Activated T-helper 1 cell treated with anti-CD3 and anti-CD28 coated beads, Interleukin-2, amount 50 U/mL, for 16 hours (primary cell): Measurements from ENCODE around the gene CLCN7.
A peak's percentile ranks its signal among the peaks of the same experiment; 100 is the strongest.

Experiments
- DNase-seq, 2 donors: peaks; one replicate each; pipeline ENCODE4 v3.0.0-alpha.2; 2020; ENCODE audit warnings: low read depth in 1 of 2, low spot score in 1 of 2

Gene CLCN7

DNA sequence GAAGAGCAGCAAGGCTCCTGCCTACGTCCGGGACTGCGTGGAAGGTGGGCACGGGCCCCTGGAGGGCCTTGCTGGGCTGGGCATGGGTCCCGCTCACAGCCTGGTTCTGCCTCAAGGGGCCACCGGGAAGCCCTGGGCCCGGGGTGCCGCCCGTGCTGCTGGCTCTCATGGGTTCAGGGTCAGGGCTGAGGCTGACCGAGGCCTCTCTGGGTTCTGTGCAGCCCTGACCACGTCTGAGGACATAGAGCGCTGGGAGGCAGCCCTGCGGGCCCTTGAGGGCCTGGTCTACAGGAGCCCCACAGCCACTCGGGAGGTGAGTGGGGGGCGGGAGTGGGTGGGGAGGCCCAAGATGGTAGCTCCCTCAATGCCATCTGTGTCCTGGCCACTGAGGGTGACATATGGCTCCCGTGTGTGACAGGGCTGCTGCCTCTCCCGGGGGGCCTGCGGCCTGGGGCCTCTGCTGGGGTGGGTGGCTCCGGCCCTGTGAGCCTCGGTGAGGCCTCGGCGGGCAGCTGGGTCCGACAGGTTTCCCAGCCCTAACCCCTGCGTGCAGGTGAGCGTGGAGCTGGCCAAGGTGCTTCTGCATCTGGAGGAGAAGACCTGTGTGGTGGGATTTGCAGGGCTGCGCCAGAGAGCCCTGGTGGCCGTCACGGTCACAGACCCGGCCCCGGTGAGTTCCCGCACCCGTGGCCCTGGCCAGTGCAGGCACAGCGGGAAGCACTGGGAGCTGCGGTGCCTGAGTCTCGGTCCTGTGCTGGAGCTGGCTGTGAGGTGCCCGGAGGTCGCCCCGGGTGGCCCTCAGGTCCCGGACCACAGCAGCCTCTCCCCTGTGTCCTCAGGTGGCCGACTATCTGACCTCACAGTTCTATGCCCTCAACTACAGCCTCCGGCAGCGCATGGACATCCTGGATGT lies 27.5 kb upstream of the CLCN7 start:
- no peak for DNase-seq

DNA sequence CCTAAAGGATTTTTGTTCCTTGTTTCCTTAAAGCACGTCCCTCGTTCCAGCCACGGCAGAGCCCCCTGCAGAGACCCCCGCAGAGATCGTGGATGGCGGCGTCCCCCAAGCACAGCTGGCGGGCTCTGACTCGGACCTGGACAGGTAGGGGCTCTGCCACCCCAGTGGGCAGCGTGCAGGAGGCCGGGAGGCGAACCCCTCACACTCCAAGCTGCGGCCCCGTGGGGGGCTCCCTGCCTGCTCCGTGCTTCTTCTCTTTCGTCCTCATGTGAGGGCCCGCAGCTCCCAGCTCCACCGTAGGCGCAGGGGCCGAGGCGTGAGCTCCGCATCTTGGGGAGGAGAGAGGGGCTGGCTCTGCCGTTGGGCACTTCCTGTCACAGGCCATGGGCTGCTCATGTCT lies 26.8 kb upstream of the CLCN7 start:
- DNase-seq, result no peak

DNA sequence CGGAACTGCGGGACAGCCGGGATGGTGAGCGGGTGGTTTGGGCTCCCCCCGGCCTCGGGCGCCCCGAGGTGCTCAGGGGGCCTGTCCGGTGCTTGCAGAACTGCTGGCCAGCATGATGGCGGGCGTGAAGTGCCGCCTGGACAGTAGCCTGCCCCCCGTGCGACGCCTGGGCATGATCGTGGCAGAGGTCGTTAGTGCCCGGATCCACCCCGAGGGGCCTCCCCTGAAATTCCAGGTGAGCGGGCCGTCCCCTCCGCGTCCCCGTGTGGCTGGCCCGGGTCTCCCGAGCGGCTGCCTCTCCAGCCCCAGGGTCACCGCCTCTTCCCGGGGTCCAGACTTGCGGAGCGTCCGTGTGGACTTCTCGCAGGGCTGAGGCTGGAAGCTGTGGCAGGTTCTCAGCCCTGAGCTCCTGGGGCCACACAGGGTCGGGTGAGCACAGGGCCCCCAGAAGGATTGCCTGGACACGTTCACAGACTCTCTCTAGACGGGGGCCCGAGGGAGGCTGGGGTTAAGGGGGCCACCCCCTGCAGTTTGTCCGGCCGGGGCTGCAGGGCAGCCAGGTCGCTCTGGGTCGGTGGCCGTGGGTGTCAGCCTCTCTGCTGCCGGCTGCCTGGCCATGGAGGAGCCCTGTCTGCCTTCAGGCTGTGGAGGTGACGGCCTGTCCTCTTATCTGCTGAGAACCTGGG lies 25.8 kb upstream of the CLCN7 start:
- no peak for DNase-seq

DNA sequence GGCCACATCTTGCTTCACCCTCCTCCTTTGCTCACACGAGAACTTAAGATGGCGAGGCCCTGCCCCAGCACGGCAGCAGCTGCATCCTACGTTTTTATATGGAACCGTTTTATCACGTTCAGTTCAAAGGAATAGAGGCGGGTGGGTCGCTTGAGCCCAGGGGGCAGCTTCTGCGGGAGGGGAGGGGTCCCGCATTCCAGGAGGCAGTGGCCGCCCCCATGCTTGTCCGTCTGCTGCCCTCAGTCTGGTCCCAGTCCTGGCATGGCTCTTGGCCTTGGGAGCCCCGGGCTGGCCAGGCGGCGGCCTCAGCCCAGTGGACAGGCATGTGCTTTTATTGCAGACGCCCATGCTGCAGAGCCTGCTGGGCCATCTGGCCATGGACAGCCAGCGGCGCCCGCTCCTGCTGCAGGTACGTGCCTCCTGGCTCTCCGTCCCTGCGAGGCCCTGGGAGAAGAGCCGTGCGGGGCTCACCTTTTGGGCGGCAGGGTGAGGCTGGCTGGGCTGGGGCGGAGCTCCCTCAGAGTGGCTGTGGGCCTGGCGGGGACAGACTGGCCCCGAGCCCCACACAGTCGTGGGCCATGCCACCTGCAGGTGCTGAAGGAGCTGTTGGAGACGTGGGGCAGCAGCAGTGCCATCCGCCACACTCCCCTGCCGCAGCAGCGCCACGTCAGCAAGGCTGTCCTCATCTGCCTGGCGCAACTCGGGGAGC lies 25.1 kb upstream of the CLCN7 start:
- DNase-seq, result no peak

DNA sequence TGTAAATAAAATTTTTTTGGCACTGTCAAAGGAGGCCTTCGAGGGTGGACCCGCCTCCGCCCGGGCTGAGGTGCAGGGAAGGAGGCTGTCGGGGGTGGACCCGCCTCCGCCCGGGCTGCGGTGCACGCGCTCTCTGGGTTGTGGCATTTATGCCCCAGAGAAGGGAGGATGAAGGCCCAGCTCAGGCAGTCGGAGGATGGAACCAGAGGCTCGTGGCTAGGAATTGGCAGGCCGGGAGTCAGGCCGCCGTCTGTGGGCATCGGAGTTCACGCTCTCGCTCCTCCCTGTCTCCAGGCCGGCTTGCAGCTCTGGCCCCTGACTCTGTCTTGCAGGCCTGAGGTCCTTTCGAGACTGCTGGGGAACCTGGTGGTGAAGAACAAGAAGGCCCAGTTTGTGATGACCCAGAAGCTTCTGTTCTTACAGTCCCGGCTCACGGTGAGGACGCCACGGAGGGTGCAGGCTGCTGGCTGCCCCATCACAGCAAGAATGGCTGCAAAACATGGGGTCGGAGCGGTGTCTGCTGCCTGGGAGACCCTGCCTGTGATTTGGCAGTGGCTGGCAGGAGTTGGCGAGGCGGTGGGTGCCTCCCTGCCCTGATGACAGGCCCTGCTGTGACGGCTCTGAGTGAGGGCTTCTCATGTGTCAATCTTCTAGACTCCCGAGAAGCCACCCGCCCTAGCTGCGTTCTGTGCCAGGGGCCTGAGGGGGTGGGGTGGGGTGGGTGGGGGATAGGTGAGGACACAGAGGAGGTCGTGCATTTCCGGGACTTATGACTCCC lies 24.3 kb upstream of the CLCN7 start:
- no peak for DNase-seq

DNA sequence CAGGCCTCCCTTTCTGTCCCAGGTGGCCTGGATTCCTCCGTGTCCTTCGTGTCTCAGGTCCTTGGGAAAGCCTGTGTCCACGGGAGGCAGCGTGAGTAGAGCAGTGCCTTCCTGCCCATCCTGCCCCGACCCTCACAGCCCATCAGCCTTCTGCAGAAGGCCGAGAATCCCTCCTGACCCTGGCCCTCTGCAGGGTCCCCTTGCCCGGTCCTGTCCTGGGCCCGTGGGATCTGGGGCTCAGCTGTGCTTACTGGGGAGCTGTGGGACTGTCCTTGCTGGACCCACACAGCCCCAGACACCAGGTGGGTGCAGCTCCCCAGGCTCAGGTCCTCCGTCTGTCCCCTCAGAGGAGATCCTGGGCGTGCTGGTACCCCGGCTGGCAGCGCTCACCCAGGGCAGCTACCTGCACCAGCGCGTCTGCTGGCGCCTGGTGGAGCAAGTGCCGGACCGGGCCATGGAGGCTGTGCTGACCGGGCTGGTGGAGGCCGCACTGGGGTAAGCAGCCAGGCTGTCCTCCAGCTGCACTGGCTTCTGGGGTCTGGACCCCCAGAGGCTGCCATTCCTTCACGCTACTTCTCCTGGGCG lies 22.3 kb upstream of the CLCN7 start:
- DNase-seq, result no peak

DNA sequence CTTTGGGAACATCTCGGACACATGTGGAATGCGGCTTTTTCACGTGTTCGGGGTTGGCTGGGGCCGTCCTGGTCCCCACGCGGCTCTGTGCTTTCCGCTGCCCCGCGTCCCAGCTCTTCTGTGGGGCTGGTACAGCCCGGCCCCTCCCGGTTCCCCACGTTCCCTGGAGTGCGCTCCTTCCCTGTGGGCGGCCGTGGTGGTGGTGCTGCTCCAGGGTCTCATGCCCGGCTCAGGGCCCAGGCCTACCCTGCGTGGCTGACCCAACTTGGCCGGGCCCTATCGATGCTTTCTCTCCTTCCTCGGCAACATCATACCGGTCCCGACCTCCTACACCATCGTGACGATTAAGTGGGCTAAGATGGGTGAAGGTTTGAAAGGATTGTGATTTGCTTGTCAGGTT lies 21.6 kb upstream of the CLCN7 start:
- DNase-seq, result no peak

DNA sequence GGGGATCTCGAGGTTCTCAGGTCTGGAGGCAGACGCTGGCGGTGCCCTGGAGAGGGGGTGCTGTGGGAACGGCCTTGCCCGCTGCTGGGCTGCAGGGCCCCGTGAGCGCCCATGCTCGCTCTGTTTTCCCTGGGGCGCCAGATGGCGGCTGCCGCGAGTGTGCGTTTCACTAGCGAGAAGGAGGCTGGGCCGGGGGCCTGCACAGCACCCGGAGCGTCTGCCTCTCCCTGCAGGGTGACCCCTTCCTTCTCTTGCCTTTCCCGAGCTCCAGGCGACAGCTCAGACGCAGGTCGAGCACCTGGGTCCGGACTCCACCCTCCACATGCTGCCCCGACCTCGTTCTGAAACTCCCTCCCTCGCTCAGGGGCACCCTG lies 21.0 kb upstream of the CLCN7 start:
- DNase-seq, result no peak

DNA sequence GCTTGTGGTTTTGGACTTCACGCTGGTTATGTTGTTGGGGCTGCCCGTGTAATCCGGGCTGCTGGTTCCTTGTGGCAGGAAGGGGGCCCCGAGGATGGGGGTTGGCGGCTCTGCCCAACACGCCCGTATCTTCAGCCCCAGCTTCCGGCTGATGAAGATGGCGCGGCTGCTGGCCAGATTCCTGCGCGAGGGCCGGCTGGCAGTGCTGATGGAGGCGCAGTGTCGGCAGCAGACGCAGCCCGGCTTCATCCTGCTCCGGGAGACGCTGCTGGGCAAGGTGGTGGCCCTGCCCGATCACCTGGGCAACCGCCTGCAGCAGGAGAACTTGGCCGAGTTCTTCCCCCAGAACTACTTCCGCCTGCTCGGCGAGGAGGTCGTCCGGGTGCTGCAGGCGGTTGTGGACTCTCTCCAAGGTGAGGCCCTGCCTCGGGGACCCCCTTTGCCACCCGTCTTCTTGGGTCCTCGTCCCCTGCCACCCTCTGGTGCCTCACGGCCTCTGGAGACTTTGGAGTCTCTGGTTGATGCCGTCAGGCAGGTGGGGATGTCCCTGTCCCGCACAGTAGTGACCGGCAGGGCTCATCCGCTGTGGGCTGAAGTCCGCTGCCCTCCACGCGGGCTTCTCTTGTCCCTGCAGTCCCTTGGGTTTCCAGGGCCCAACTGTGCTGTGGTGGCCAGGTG lies 20.5 kb upstream of the CLCN7 start:
- DNase-seq, result no peak

DNA sequence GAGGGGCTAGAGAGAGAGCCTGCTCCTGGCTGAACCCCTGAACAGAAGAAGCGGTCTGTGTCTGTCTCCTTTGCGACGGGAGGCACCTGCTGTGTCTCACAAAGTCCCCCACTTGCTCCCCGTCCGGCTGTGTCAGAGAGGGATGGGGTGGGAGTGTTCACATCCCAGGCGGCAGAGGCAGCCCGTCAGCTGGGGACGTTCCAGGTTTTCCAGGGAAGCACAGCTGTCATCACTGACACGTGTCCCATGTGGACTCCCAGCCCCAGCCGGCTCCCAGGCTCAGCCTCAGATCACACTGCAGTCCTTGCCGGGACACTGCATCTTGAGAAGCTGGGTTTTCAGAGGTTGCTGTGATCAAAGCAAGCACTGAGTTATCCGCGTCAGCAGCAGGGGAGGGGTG lies 19.9 kb upstream of the CLCN7 start:
- no peak for DNase-seq

DNA sequence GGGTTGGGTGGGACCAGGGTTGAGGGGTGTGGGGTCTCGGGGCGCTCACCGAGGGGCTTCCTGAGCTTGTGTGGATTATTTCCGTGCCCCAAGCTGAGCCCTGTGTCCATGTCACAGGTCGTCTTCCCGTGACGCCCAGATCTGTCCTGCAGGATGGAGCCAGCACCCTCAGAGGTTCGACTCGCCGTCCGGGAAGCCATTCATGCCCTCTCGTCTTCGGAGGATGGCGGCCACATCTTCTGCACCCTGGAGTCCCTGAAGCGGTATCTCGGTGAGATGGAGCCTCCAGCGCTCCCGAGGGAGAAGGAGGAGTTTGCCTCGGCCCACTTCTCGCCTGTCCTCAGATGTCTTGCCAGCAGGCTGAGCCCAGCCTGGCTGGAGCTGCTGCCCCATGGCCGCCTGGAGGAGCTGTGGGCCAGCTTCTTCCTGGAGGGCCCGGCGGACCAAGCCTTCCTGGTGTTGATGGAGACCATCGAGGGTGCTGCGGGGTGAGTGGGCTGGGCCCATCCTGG lies 19.4 kb upstream of the CLCN7 start:
- DNase-seq, result no peak

DNA sequence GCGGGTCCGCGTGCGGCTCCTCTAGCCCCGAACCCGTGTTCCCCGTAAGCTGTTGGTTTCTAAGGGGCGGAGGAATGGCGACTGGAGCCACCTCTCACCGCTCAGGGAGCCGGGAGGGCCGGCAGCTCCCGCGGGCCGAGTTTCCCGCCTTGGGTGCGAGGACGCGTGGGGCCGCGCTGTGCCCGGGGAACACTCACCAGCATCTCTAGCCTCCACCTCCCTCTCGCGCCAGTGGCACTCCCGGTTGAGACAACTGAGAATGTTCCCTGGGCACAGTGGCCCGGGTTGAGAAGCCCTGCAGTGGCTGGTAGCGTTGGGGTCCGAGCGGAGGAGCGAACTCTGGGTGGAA lies 18.9 kb upstream of the CLCN7 start:
- no peak for DNase-seq

DNA sequence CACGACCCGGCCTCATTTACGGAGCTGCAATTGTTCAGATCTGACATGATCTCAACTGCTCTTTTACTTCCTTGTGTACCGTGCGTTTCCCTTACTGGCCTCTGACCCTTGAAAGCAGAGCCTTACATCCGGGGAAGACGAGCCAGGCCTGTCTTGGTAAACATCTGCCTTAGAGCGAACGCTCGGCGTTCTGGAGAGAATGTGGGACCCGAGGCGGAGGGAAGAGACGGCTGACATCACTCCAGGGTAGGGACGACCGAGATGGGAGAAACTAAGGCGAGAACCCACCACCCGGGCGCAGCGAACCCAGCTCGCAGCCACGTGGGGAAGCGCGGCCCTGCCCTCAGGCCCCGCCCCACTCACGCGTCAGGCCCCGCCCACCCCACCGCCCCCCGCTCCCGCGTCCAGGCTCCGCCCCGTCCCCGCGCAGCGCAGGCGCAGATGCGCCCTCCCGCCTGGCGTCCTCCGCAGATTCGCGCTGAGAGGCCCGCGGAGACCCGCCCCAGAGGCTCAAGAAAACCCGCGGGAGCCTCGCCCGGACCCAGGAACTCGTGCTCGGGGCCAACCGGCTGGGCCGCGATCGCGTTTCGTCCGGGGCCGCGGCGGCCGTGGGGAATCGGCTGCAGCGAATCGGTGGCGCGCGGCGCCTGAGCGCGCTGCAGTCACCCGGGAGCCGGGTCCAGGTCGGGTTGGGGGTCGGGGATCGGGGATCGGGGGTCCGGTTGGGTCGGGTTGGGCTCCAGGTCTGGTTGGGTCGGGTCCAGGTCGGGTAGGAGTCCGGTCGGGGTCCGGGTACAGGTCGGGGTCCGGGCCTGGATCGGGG lies 18.3 kb upstream of the CLCN7 start, which contains the start of gene TELO2:
TELO2 (plus strand) TSS at position 438 of the 823 bp plus-strand sequence. CDS start 922 bp downstream, outside the sequence.
- peak; percentile 74 to 81 for DNase-seq

DNA sequence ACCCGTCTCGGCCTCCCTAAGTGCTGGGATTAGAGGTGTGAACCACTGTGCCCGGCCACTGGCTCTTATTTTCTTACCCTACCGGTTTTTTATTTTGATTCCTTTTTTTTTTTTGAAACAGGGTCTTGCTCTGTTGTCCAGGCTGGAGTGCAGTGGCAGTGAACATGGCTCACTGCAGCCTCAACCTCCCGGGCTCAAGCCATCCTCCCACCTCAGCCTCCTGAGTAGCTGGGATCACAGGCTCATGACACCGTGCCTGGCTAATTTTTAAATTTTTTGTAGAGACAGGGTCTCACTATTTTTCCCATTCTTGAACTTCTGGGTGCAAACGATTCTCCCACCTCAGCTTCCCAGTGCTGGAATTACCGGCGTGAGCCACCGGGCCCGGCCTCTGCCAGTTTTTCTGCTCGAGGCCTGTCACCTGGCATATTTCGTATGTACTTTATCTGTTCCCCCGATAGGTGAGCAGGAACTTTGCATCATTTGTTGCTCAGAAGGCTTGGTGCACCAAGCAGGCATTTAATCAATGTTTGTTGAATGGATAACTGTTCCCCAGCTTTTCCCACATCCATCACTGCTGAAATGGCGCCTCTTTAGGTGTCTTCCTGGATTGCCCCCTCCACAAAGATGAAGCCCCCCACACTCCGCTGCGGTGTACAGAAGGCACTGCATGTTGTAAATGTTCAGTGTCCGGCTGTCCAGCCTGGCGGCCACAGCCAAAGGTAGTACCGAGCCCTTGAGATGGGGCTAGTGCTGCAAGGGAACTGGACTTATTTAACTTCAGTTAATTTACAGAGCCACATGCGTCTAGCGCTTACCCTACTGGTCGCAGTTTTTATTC lies 17.5 kb upstream of the CLCN7 start:
- no peak for DNase-seq

DNA sequence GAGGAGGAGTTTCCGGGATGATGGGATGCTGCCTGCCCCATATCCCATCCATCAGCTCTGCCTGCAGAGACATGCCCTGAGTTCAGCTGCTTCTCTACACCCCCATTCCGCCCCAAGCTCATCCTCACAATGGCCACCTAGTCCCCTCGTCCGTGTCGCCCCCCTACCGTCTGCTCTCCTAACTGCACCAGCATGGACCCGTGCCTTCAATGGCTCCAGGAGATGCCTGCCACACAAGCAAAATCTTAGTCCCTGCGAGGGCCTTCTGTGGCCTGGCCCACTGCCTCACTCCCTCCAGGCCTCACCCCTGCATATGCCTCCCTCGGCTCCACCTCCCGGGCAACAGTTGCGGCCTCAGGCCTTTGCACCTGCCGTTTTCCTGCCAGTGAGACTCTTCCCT lies 16.5 kb upstream of the CLCN7 start:
- no peak for DNase-seq

DNA sequence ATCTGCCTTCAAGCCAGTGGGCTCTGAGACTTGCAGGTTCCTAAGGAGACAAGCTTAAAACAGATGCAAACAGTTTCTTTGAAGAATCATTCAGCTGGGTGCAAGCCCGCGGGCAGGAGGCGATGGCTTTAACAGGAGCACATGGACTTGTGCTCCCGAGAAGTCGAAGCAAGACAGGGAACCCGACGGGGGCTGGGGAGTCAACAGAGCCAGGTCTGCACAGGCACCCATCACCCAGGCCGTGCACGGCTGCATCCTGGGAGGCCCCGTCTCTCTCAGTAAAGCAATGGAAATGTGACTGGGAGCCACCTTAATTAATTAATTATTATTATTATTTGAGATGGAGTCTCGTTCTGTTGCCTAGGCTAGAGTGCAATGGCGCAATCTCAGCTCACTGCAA lies 14.2 kb upstream of the CLCN7 start:
- no peak for DNase-seq

DNA sequence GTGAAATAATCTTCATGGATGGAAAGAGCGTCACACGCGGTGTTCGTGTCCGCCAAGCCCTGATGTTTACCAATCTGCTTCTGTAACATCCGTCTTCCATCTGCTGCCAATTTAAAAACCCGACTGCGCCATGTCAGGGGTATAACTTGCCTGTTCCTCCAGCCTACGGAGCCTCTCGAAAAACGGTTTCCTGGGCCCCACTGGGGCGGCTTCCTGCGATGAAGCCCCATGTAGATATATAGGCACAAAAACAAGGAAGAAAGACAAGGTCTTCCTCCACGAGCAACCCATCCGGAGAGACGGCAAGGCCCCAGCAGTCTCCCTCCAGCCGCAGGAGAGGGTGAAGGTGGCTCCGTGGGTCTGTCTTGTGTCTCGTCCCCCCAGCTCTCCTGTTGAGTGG lies 13.8 kb upstream of the CLCN7 start, which contains the start of gene PTX4:
PTX4 (minus strand) TSS at position 326 of the 400 bp plus-strand sequence; CDS start at position 291, 35 bp downstream.
- no peak for DNase-seq

DNA sequence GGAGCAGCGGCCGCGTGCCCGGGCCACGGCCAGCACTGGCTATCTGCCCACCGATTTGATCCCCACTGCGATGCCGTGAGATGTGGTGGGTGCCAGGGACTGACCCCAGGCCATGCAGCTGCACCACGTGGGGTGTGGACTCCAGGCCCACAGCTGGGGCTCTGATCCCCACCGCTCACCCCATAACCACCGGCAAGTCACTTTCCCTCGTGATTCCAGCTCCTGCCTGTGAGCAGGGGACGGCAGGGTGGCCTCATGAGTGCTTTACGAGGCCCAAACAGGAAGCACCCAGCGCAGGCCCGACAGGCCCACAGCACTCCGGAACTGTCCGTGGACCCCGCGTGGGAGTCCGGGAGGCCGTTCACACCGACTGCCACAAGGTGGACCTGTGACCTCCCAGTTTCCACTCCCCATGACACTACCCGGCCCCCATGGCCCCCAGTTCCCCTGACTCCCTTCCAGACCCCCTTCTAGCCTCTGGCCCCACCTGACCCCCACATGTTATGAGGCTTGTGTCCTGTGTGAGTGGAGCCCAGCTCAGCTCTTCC lies 13.3 kb upstream of the CLCN7 start:
- DNase-seq, result no peak
